Loucy (cell line): Measurements from ENCODE around the gene ACAT2.

Experiments
- H2AFZ ChIP-seq: fragments of 200-600 bp; sonication (generic); 2 replicates; pipeline ENCODE4 v1.6.0; 2016; ENCODE audit warnings: antibody characterized with exemption, mild to moderate bottlenecking, low read length, moderate library complexity
- H3F3A ChIP-seq: fragments of 200-600 bp; 2 replicates; pipeline ENCODE4 v1.6.0; 2016; ENCODE audit warnings: antibody characterized with exemption, low read depth, mild to moderate bottlenecking
- H3K27me3 ChIP-seq: fragments of 200-600 bp; sonication (generic); 2 replicates; pipeline ENCODE4 v1.6.1; 2014; ENCODE audit warnings: low read length, mild to moderate bottlenecking; ENCODE audit not compliant: insufficient read depth, poor library complexity, severe bottlenecking
- H3K36me3 ChIP-seq: fragments of 200-600 bp; sonication (generic); 2 replicates; pipeline ENCODE4 v1.6.1; 2016; ENCODE audit warnings: low read length; ENCODE audit not compliant: insufficient read depth
- H3K4me1 ChIP-seq: fragments of 200-600 bp; sonication (generic); 2 replicates; pipeline ENCODE4 v1.5.1; 2014; ENCODE audit warnings: low read length, mild to moderate bottlenecking; ENCODE audit not compliant: insufficient read depth, poor library complexity, severe bottlenecking
- H3K4me2 ChIP-seq: fragments of 200-600 bp; sonication (generic); 2 replicates; pipeline ENCODE4 v1.6.0; 2014; ENCODE audit warnings: antibody characterized with exemption, low read length, low read depth, mild to moderate bottlenecking; ENCODE audit not compliant: poor library complexity, severe bottlenecking
- H3K4me3 ChIP-seq: fragments of 200-600 bp; sonication (generic); 2 replicates; pipeline ENCODE4 v1.5.1; 2014; ENCODE audit warnings: low read length, mild to moderate bottlenecking, mixed read lengths; ENCODE audit not compliant: poor library complexity, severe bottlenecking
- H3K79me2 ChIP-seq: fragments of 200-600 bp; sonication (generic); 2 replicates; pipeline ENCODE4 v1.6.1; 2014; ENCODE audit warnings: low read length; ENCODE audit not compliant: insufficient read depth
- H3K9ac ChIP-seq: fragments of 200-600 bp; sonication (generic); 2 replicates; pipeline ENCODE4 v1.6.0; 2014; ENCODE audit warnings: mild to moderate bottlenecking, low read depth, low read length, moderate library complexity; ENCODE audit not compliant: poor library complexity, severe bottlenecking
- H3K9me2 ChIP-seq: fragments of 200-600 bp; sonication (generic); replicated peaks from 2 replicates; pipeline ENCODE4 v1.6.1; 2016; ENCODE audit warnings: low read depth, low read length, mixed read lengths
- H3K9me3 ChIP-seq: fragments of 200-600 bp; sonication (generic); 2 replicates; pipeline ENCODE4 v1.6.1; 2014; ENCODE audit warnings: mild to moderate bottlenecking, antibody characterized with exemption, low read length, low read depth; ENCODE audit not compliant: insufficient read depth
- H4K20me1 ChIP-seq: fragments of 200-600 bp; sonication (generic); 2 replicates; pipeline ENCODE4 v1.6.0; 2014; ENCODE audit warnings: antibody characterized with exemption, low read length, mild to moderate bottlenecking; ENCODE audit not compliant: insufficient read depth, poor library complexity, severe bottlenecking
- EZH2phosphoT487 ChIP-seq: fragments of 200-600 bp; IDR thresholded peaks from 2 replicates; pipeline ENCODE4 v1.6.1; 2018; ENCODE audit warnings: antibody characterized with exemption, mild to moderate bottlenecking, moderate library complexity, borderline replicate concordance
- TF ChIP-seq, protein P1 (sequence below): fragments of 200-600 bp; sonication (generic); conservative IDR thresholded peaks from 2 replicates; pipeline ENCODE4 v1.5.1; 2014; ENCODE audit warnings: mild to moderate bottlenecking, antibody characterized with exemption, low read length

ACAT2 gene

DNA sequence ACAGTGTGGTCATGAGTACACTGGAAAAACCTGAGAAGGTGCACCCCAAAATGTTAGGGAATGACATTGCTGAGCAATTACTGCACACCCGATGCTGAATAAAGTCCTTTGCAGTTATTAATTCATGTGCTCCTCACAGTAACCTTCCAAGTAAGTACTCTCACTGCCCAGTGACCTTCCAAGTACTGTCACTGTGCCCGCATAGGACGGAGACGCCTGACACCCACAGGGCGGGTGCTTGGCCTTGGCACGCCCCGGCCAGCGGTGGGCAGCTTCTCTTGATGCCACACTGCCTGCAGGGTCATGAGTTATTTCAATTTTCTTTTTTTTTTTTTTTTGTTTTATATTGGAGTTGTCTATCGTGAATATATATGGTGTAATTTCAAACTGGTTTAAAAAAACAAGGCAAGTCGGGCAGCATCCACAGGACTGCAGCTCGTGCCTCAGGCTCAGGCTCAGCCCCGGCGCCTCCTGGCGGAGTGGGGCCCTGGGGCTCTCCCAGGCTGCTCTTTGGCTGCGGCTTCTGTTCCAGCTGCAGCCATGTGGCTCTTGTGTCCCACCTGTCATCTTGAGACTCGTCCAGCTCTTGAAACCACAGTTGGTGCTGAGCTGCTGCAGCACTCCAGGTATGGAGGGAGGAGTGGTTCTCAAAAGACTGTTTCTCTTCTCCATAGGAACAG is 65.3 kb downstream of the ACAT2 start:
- Histone ChIP-seq H3K4me1 (peaks cover 41% of the 10 kb centered on the region), H3K9me3 (no peaks in the 10 kb centered on the region), H3K27me3 (no peaks in the 10 kb centered on the region), H3K79me2 (no peaks in the 10 kb centered on the region), H3K9me2 (no peaks in the 10 kb centered on the region), H4K20me1 (no peaks in the 10 kb centered on the region), H3K36me3 (no peaks in the 10 kb centered on the region), H2AFZ (no peak overlapping the region), H3K4me2 (no peak overlapping the region), H3K4me3 (no peak overlapping the region), H3K9ac (no peak overlapping the region), H3F3A (no peaks in the 10 kb centered on the region)
- TF ChIP-seq, protein P1, sequence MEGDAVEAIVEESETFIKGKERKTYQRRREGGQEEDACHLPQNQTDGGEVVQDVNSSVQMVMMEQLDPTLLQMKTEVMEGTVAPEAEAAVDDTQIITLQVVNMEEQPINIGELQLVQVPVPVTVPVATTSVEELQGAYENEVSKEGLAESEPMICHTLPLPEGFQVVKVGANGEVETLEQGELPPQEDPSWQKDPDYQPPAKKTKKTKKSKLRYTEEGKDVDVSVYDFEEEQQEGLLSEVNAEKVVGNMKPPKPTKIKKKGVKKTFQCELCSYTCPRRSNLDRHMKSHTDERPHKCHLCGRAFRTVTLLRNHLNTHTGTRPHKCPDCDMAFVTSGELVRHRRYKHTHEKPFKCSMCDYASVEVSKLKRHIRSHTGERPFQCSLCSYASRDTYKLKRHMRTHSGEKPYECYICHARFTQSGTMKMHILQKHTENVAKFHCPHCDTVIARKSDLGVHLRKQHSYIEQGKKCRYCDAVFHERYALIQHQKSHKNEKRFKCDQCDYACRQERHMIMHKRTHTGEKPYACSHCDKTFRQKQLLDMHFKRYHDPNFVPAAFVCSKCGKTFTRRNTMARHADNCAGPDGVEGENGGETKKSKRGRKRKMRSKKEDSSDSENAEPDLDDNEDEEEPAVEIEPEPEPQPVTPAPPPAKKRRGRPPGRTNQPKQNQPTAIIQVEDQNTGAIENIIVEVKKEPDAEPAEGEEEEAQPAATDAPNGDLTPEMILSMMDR: no peak
- TF ChIP-seq EZH2phosphoT487: no peak

DNA sequence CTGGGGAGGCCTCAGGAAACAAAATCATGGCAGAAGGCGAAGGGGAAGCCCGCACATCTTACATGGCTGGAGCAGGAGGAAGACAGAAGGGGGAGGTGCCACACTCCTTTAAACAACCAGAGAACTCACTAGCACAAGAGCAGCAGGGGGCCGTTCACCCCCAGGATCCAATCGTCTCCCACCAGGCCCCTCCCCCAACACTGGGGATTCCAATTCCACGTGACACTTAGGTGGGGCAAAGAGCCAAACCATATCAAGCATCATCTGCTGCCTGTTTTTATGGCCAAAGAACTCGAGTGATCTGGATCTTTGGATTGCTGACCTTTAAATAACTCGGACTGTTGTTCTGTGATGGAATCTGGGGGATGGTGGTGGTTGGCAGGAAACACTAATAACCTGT is 66.2 kb downstream of the ACAT2 start:
- Histone ChIP-seq H3F3A (no peaks in the 10 kb centered on the region), H3K9me3 (no peaks in the 10 kb centered on the region), H3K9me2 (no peaks in the 10 kb centered on the region), H3K4me3 (no peak overlapping the region), H4K20me1 (no peaks in the 10 kb centered on the region), H2AFZ (no peak overlapping the region), H3K9ac (no peak overlapping the region), H3K27me3 (no peaks in the 10 kb centered on the region), H3K36me3 (no peaks in the 10 kb centered on the region), H3K79me2 (no peaks in the 10 kb centered on the region), H3K4me2 (no peak overlapping the region), H3K4me1 (peaks cover 49% of the 10 kb centered on the region)
- no peak for TF ChIP-seq EZH2phosphoT487
- TF ChIP-seq, protein P1: no peak
